Ascending aorta (tissue), 2 donors: ENCODE results near the gene HSPA12A. TPM values are rescaled to one million over a fixed set of nuclear protein-coding genes. Genes with fewer than 3 reads are reported as not detected.

Source experiments
- DNase-seq, 2 donors: peaks; one replicate each; pipeline ENCODE4 v3.0.0-alpha.2; 2019; ENCODE audit warnings: low spot score in 2 of 2
- H3K27ac ChIP-seq, 2 donors: fragments of 200-600 bp; sonication (generic); one replicate each; pipeline ENCODE4 v1.5.1; 2016 to 2017; ENCODE audit warnings: mild to moderate bottlenecking in 1 of 2
- H3K27me3 ChIP-seq: fragments of 200-600 bp; sonication (generic); one replicate; pipeline ENCODE4 v1.5.1; 2017
- H3K36me3 ChIP-seq, 2 donors: fragments of 200-600 bp; sonication (generic); one replicate each; pipeline ENCODE4 v1.5.1; 2016
- H3K4me1 ChIP-seq, 2 donors: fragments of 200-600 bp; sonication (generic); one replicate each; pipeline ENCODE4 v1.5.1; 2016 to 2017; ENCODE audit warnings: mild to moderate bottlenecking in 1 of 2
- H3K4me3 ChIP-seq, 2 donors: fragments of 200-600 bp; sonication (generic); one replicate each; pipeline ENCODE4 v1.5.1; 2016 to 2017; ENCODE audit warnings: mild to moderate bottlenecking in 1 of 2
- H3K9me3 ChIP-seq, 2 donors: fragments of 200-600 bp; sonication (generic); one replicate each; pipeline ENCODE4 v1.5.1; 2016
- intact Hi-C: fragments of 100-400 bp; cut with DNase I; formaldehyde crosslinking; loops from one replicate; pipeline ENCODE4 v1.15.1; 2023
- total RNA-seq: library from RNA; depleted of rRNA; stranded (reverse); fragments of >200 nt; gene quantifications from one replicate; pipeline ENCODE4 v1.1.0, GENCODE V29; 2016
- TF ChIP-seq, protein P1 (sequence below), 3 experiments: fragments of 200-600 bp in 2 of 3; fragments of 450-650 bp in 1 of 3; sonication (generic) in 2 of 3; IDR thresholded peaks; one replicate each; pipeline ENCODE4 v1.5.1; 2016 to 2019; ENCODE audit warnings: antibody characterized with exemption in 3 of 3, mild to moderate bottlenecking in 1 of 3, moderate library complexity in 1 of 3

Gene HSPA12A
- total RNA-seq, 1 donor from 2014 or later, result 5.5 TPM

DNA sequence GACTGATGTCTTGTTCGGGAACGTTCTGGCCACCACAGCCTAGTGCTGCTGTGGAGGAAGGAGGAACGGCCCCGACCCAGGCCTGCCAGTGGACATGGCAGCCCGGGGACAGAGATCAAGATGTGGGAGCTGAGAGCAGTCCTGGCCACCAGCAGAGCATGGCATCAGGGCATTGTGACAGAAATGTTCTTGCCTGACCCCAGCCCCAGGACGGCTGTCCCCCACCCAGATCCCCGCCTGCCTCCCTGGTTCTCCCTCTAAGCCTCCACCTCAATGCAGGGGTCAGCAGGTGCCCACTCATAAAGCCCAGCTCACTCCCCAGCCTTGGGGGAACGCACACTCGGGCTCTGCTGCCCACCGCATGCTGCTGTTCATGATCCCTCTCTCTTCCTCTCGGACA lies 42.9 kb upstream of the HSPA12A start:
- no peaks in the 10 kb centered on the region for H3K27me3 ChIP-seq
- no peaks in the 10 kb centered on the region for H3K36me3 ChIP-seq
- no peak for DNase-seq
- no peaks in the 10 kb centered on the region for H3K9me3 ChIP-seq
- no peaks in the 10 kb centered on the region for H3K4me1 ChIP-seq
- intact Hi-C loops, result loop anchor here (5.0 kb wide), 1 partner anchor 43 kb away; the partner anchor contains the start of gene HSPA12A
- TF ChIP-seq, protein P1, sequence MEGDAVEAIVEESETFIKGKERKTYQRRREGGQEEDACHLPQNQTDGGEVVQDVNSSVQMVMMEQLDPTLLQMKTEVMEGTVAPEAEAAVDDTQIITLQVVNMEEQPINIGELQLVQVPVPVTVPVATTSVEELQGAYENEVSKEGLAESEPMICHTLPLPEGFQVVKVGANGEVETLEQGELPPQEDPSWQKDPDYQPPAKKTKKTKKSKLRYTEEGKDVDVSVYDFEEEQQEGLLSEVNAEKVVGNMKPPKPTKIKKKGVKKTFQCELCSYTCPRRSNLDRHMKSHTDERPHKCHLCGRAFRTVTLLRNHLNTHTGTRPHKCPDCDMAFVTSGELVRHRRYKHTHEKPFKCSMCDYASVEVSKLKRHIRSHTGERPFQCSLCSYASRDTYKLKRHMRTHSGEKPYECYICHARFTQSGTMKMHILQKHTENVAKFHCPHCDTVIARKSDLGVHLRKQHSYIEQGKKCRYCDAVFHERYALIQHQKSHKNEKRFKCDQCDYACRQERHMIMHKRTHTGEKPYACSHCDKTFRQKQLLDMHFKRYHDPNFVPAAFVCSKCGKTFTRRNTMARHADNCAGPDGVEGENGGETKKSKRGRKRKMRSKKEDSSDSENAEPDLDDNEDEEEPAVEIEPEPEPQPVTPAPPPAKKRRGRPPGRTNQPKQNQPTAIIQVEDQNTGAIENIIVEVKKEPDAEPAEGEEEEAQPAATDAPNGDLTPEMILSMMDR (IDR thresholded peaks at IDR 0.05), result no peak
- H3K4me3 ChIP-seq, result no peak overlapping the region
- no peak overlapping the region for H3K27ac ChIP-seq

DNA sequence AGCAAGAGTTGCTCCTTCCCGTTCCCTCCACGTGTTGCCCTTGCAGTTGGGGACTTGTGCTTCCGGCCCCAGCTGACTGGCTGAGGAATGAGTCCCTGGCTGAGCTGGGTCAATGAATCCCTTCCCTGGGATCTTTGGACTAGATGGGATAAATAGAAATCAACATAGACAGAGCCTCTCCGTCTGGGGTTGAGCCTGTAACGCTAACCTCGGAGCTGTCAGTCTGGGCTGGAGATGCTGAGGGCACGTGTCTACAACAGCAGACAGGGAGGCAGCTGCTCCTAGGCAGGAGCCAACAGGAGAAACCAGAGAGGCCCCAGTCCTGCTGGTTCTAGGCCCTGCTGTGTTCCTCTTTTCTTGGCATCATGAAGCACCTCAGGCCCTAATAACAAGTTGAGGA lies 42.3 kb upstream of the HSPA12A start:
- Histone ChIP-seq H3K4me1 (no peaks in the 10 kb centered on the region), H3K27me3 (no peaks in the 10 kb centered on the region), H3K36me3 (no peaks in the 10 kb centered on the region), H3K9me3 (no peaks in the 10 kb centered on the region), H3K4me3 (no peak overlapping the region), H3K27ac (no peak overlapping the region)
- TF ChIP-seq, protein P1 (IDR thresholded peaks at IDR 0.05), result no peak
- no peak for DNase-seq
- intact Hi-C loops, result loop anchor here (5.0 kb wide), 1 partner anchor 42 kb away; the partner anchor contains the start of gene HSPA12A

DNA sequence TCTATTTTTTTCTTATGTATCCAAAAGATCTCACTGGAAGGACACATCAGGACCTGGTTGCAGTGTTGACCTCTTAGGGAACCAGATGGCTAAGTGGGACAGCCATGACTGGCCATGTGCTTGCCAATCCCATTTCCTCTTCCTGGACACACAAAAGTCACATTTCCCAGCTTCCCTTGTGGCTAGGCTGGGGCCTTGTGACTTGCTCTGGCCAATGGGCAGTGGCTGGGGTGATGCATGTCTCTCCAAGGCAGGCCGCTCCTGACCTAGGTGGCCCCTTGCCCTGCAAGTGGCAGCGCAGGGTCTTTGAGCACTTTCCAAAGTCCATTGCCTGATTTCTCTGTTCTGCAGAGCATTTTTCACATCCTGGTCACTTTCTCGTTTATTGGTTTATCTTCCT lies 41.7 kb upstream of the HSPA12A start:
- no peak overlapping the region for H3K4me3 ChIP-seq
- DNase-seq, result no peak
- no peaks in the 10 kb centered on the region for H3K27me3 ChIP-seq
- no peaks in the 10 kb centered on the region for H3K4me1 ChIP-seq
- H3K9me3 ChIP-seq, result no peaks in the 10 kb centered on the region
- intact Hi-C loops, result no loop called here
- TF ChIP-seq, protein P1 (IDR thresholded peaks at IDR 0.05), result no peak
- no peaks in the 10 kb centered on the region for H3K36me3 ChIP-seq
- H3K27ac ChIP-seq, result no peak overlapping the region

DNA sequence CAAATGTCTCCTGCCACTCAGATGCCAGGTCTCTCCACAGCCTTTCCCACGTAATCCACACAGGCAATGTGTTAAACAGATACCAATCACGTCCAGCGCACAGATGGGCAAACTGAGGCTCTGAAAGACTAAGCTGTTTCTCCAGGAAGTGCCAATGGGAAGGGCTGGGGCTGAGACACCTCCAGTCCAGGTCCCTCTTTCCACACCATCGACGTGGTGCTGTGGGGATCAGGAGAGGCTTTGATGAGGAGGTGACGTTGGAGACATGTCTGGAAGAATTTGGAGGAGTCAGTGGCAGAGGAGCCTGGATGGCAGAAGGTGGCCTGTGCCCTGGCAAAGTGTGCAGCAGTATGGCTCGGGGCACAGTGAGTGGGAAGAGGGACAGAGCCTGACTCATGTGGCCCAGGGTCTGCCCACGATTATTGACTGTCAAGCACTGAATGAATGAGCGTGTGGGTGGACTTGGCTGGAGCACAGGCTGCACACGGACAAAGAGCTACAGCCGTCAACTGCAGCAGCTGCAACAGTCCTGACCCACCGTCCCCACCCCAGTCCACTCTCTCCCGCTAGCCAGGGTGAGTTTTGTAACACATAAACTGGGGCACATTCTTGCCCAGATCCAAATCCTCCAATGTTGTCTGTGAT lies 40.8 kb upstream of the HSPA12A start:
- no peaks in the 10 kb centered on the region for H3K9me3 ChIP-seq
- TF ChIP-seq, protein P1 (IDR thresholded peaks at IDR 0.05), result no peak
- H3K4me1 ChIP-seq, result no peaks in the 10 kb centered on the region
- no peak for DNase-seq
- H3K36me3 ChIP-seq, result no peaks in the 10 kb centered on the region
- no peak overlapping the region for H3K4me3 ChIP-seq
- no peak overlapping the region for H3K27ac ChIP-seq
- intact Hi-C loops, result no loop called here
- no peaks in the 10 kb centered on the region for H3K27me3 ChIP-seq

DNA sequence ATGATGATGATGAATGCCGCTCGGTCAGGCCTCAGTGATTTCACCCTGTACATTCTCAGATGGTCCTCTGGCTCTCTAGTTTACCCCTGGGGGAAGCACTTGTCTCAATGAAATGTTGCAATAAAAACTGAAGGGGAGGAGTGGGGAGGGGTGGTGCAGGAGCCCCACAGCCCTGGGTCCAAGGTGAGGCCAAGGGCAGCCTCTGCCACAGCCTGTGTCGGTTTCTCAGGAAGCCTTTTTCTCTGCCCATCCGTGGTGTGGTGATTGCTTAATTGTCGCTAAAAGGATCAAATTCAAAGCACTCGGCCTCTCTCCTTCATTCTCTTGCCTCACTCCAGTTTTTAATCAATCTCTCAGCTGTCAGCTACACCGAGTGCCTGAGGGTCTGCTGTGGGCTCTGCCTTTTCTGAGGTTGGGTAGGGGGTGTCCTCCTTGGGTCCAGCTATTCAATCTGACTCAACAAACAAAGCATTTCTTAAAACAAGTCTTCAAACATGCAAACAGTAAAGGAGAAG lies 39.1 kb upstream of the HSPA12A start:
- Histone ChIP-seq H3K27ac (no peak overlapping the region), H3K36me3 (no peaks in the 10 kb centered on the region), H3K9me3 (no peaks in the 10 kb centered on the region), H3K4me3 (no peak overlapping the region), H3K27me3 (no peaks in the 10 kb centered on the region), H3K4me1 (no peaks in the 10 kb centered on the region)
- intact Hi-C loops, result no loop called here
- TF ChIP-seq, protein P1 (IDR thresholded peaks at IDR 0.05), result no peak
- DNase-seq, result no peak
